K562 (cell line): ENCODE measurements around the gene SKIDA1.

Experiments
- CHD4 ChIP-seq: fragments of 200-600 bp; sonication (generic); IDR thresholded peaks from 3 replicates; pipeline ENCODE4 v1.6.1; 2012; ENCODE audit warnings: low read depth, mild to moderate bottlenecking, mixed read lengths, low read length, inconsistent platforms; ENCODE audit not compliant: insufficient read depth, insufficient replicate concordance, poor library complexity, severe bottlenecking
- FUS ChIP-seq: fragments of 200-400 bp; formaldehyde crosslinking; optimal IDR thresholded peaks from 2 replicates; pipeline ENCODE3; 2017; ENCODE audit warnings: low read depth, low read length
- JUN ChIP-seq, 2 experiments: sonication (generic) in 1 of 2; formaldehyde crosslinking in 1 of 2; IDR thresholded peaks; 2 replicates each; pipeline versions ENCODE4 v1.6.1 to v1.8.0; 2012 to 2022; ENCODE audit warnings: borderline replicate concordance in 2 of 2, mild to moderate bottlenecking in 2 of 2, improper control_type of control experiment in 1 of 2, low read depth in 1 of 2, low read length in 1 of 2, missing genetic modification reagents in 1 of 2
- NFXL1 ChIP-seq: fragments of 450-650 bp; formaldehyde crosslinking; IDR thresholded peaks from 2 replicates; pipeline ENCODE4 v1.4.0; 2021; ENCODE audit warnings: mild to moderate bottlenecking
- POLR2AphosphoS5 ChIP-seq: IDR thresholded peaks from 2 replicates; pipeline ENCODE4 v1.6.1; 2011; ENCODE audit warnings: mild to moderate bottlenecking, low read depth, low read length, moderate library complexity; ENCODE audit not compliant: control insufficient read depth, insufficient read depth
- SRF ChIP-seq, 2 experiments: fragments of 250-450, 450-650 bp in 1 of 2; sonication (Bioruptor Pico) in 1 of 2; sonication (generic) in 1 of 2; formaldehyde crosslinking; IDR thresholded peaks; 2 replicates each; pipeline versions ENCODE4 v1.5.0 to v1.5.1; 2020 to 2022; ENCODE audit warnings: mild to moderate bottlenecking in 1 of 2, missing genetic modification reagents in 1 of 2
- ZNF695 ChIP-seq: fragments of 450-650 bp; formaldehyde crosslinking; IDR thresholded peaks from 2 replicates; pipeline ENCODE4 v1.4.0; 2020; ENCODE audit warnings: mild to moderate bottlenecking, moderate library complexity
- TF ChIP-seq, protein P1 (sequence below): fragments of 200-800 bp; sonication (Bioruptor generic); IDR thresholded peaks from 2 replicates; pipeline ENCODE4 v1.6.1; 2016; ENCODE audit warnings: missing genetic modification characterization, missing compliant biosample characterization
- TF ChIP-seq, protein P2 (sequence below): sonication (generic); formaldehyde crosslinking; IDR thresholded peaks from 2 replicates; pipeline ENCODE4 v1.8.0; 2022; ENCODE audit warnings: mild to moderate bottlenecking, low read depth, missing genetic modification reagents
- TF ChIP-seq, protein P3 (sequence below): sonication (generic); formaldehyde crosslinking; IDR thresholded peaks from 2 replicates; pipeline ENCODE4 v1.8.0; 2022; ENCODE audit warnings: mild to moderate bottlenecking, missing genetic modification reagents

DNA sequence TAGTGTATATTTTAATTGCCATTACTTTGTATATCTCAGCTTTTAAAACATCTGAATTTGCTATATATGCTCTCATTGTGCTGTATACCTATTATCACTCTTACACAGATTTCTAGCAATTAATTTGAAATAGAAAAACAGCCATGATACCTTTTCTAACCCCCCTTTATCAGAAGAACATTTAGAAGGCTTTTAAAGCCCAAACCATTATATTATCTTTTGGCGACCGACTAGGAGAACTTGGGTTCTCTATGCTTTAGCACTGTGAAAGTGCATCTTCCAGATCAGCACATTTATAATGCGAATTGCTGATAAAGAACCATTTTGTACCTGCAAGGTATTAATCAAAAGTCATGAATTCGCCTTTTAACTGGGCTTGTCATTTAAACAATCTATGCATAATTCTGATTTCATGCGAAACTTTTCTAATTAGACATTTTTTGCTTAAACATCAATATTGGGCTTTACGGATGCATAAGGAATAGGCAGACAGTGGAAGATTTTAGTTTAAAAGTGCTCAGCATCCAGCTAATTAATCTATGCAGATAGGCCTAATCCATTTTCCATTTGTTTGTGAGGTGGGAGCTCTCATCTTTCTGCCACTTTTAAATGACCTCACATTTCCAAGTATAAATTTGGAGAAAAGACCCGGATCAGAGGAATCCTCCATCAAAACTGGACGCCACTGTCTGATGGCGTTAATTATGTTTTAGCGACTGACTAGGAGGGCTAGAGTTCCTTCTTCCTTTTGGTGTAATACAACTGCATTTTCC lies 7.4 kb upstream of the SKIDA1 start:
- TF ChIP-seq, protein P1, sequence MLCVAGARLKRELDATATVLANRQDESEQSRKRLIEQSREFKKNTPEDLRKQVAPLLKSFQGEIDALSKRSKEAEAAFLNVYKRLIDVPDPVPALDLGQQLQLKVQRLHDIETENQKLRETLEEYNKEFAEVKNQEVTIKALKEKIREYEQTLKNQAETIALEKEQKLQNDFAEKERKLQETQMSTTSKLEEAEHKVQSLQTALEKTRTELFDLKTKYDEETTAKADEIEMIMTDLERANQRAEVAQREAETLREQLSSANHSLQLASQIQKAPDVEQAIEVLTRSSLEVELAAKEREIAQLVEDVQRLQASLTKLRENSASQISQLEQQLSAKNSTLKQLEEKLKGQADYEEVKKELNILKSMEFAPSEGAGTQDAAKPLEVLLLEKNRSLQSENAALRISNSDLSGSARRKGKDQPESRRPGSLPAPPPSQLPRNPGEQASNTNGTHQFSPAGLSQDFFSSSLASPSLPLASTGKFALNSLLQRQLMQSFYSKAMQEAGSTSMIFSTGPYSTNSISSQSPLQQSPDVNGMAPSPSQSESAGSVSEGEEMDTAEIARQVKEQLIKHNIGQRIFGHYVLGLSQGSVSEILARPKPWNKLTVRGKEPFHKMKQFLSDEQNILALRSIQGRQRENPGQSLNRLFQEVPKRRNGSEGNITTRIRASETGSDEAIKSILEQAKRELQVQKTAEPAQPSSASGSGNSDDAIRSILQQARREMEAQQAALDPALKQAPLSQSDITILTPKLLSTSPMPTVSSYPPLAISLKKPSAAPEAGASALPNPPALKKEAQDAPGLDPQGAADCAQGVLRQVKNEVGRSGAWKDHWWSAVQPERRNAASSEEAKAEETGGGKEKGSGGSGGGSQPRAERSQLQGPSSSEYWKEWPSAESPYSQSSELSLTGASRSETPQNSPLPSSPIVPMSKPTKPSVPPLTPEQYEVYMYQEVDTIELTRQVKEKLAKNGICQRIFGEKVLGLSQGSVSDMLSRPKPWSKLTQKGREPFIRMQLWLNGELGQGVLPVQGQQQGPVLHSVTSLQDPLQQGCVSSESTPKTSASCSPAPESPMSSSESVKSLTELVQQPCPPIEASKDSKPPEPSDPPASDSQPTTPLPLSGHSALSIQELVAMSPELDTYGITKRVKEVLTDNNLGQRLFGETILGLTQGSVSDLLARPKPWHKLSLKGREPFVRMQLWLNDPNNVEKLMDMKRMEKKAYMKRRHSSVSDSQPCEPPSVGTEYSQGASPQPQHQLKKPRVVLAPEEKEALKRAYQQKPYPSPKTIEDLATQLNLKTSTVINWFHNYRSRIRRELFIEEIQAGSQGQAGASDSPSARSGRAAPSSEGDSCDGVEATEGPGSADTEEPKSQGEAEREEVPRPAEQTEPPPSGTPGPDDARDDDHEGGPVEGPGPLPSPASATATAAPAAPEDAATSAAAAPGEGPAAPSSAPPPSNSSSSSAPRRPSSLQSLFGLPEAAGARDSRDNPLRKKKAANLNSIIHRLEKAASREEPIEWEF, result no peak
- TF ChIP-seq ZNF695 (CRISPR knock-in tag), result no peak
- no peak for TF ChIP-seq NFXL1
- TF ChIP-seq SRF (CRISPR knock-in tag; IDR thresholded peaks at IDR 0.05), result no peak
- no peak for TF ChIP-seq CHD4
- no peak for TF ChIP-seq FUS
- TF ChIP-seq JUN (IDR thresholded peaks at IDR 0.05; ENCODE audit: borderline replicate concordance, low read depth, low read length), result no peak
- TF ChIP-seq JUN (CRISPR knock-in tag; IDR thresholded peaks at IDR 0.05; ENCODE audit: borderline replicate concordance), result no peak
- TF ChIP-seq, protein P2, sequence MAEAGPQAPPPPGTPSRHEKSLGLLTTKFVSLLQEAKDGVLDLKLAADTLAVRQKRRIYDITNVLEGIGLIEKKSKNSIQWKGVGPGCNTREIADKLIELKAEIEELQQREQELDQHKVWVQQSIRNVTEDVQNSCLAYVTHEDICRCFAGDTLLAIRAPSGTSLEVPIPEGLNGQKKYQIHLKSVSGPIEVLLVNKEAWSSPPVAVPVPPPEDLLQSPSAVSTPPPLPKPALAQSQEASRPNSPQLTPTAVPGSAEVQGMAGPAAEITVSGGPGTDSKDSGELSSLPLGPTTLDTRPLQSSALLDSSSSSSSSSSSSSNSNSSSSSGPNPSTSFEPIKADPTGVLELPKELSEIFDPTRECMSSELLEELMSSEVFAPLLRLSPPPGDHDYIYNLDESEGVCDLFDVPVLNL, result no peak
- TF ChIP-seq, protein P3, sequence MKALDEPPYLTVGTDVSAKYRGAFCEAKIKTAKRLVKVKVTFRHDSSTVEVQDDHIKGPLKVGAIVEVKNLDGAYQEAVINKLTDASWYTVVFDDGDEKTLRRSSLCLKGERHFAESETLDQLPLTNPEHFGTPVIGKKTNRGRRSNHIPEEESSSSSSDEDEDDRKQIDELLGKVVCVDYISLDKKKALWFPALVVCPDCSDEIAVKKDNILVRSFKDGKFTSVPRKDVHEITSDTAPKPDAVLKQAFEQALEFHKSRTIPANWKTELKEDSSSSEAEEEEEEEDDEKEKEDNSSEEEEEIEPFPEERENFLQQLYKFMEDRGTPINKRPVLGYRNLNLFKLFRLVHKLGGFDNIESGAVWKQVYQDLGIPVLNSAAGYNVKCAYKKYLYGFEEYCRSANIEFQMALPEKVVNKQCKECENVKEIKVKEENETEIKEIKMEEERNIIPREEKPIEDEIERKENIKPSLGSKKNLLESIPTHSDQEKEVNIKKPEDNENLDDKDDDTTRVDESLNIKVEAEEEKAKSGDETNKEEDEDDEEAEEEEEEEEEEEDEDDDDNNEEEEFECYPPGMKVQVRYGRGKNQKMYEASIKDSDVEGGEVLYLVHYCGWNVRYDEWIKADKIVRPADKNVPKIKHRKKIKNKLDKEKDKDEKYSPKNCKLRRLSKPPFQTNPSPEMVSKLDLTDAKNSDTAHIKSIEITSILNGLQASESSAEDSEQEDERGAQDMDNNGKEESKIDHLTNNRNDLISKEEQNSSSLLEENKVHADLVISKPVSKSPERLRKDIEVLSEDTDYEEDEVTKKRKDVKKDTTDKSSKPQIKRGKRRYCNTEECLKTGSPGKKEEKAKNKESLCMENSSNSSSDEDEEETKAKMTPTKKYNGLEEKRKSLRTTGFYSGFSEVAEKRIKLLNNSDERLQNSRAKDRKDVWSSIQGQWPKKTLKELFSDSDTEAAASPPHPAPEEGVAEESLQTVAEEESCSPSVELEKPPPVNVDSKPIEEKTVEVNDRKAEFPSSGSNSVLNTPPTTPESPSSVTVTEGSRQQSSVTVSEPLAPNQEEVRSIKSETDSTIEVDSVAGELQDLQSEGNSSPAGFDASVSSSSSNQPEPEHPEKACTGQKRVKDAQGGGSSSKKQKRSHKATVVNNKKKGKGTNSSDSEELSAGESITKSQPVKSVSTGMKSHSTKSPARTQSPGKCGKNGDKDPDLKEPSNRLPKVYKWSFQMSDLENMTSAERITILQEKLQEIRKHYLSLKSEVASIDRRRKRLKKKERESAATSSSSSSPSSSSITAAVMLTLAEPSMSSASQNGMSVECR (CRISPR knock-in tag), result no peak
- TF ChIP-seq POLR2AphosphoS5, result no peak
